Stimulated activated CD8-positive, alpha-beta memory T cell treated with anti-CD3 and anti-CD28 coated beads, Interleukin-2, amount 100 ng/mL, for 48 hours (primary cell): Measurements from ENCODE around the gene TEF.
"Not testable (repeated sequence)": the region's sequence is repeated elsewhere in the genome, so short reads cannot be mapped to it uniquely, and the experiment has no call there.

Source experiments
- DNase-seq, 2 donors: peaks; one replicate each; pipeline ENCODE4 v3.0.0-alpha.2; 2020; ENCODE audit warnings: low read depth in 2 of 2

TEF gene

DNA sequence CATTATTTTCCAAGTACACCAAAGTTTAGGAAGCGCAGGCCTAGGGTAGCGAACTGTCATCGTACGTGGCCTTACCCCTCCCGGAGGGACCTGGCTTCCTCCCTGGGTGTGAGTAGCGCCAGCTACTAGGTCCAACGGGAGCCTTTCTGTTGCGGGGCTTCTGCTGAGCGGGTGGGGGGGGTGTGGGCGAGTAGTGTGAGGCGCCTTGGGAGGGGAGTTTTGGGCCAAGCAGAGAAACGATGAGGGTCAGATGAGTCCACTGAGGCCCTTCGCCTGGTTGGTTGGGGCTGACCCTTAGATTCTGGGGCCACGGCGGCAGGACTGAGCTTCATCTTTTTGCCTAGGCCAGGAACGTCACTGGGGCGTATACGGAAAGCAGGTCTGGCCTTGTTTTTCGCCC lies 868 bp downstream of the TEF start:
- DNase-seq = no peak

DNA sequence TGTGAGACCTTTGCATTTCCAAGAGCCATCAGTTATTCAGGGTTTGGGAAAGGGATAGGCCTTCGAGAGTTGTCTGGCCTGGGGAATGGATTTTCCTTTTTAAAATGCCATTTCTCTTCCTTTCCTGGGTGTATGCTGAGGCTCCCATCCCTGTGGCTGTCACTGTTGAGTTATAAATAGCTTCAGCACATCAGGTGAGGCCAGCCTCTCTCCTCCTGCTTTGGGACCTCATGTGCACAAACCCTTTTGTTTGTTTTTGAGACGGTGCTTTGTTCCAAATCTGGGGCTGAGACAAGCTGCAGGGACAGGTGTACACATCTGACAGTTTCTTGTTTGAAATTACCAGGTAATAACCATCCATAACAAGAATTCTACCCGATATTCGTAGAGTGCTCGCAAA lies 1.3 kb downstream of the TEF start:
- no peak for DNase-seq

DNA sequence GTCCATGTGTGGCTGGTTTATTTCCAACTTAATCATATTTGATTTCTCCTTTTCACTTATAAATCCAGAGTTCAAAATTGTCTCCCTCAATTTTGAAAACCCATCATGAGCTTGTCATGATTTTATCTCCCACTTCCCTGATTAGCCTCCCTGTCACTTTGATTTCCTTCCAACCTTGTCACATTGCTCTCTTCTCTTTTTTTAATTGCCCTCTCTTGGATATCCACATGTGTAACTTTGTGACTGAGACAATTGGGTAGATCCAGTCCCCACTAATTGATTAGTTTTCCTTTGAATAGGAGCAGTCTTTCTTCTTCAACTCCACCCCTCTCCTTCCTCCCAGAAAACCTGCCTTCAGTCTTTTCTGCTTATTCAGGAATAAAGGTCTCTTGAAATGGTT lies 2.4 kb downstream of the TEF start:
- DNase-seq = no peak

DNA sequence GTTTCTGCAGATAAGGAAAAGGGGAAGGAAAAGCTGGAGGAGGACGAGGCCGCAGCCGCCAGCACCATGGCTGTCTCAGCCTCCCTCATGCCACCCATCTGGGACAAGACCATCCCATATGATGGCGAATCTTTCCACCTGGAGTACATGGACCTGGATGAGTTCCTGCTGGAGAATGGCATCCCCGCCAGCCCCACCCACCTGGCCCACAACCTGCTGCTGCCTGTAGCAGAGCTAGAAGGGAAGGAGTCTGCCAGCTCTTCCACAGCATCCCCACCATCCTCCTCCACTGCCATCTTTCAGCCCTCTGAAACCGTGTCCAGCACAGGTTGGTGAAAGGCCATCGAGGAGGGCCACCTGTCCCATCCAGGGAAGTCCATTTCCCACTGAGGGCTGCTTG lies 5.6 kb downstream of the TEF start:
- DNase-seq = no peak

DNA sequence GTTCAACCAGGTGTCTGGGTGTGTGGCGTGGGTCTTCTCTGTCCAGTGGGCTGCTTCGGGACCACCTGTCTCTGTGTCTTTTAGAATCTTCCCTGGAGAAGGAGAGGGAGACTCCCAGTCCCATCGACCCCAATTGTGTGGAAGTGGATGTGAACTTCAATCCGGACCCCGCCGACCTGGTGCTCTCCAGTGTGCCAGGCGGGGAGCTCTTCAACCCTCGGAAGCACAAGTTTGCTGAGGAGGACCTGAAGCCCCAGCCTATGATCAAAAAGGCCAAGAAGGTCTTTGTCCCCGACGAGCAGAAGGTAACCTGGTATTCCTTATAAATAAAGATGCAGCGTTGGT lies 12.2 kb downstream of the TEF start:
- DNase-seq = no peak

DNA sequence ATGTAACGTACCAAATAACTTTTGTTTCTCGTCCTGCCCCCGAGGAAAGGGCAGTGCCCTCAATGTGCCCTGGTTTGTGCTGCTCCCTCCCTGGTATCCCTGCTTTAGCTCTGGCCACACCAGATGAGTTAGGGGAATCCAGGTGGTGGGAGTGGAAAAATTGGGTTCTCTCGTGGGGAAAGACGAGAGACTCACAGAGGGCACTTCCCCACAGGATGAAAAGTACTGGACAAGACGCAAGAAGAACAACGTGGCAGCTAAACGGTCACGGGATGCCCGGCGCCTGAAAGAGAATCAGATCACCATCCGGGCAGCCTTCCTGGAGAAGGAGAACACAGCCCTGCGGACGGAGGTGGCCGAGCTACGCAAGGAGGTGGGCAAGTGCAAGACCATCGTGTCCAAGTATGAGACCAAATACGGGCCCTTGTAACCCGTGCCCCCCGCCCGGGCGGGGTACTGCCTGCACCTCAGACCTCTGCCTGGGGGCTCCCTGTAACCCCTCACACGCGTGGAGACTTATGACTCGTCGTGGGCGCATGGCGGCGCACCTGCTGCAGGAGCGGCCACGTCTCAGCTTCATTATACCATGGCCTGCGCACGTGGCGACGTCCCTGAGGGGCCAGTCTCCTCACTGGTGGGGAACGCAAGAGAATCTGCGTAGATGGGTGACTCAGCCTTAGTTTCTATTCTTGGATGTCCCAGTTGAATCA lies 13.9 kb downstream of the TEF start:
- DNase-seq = no peak

DNA sequence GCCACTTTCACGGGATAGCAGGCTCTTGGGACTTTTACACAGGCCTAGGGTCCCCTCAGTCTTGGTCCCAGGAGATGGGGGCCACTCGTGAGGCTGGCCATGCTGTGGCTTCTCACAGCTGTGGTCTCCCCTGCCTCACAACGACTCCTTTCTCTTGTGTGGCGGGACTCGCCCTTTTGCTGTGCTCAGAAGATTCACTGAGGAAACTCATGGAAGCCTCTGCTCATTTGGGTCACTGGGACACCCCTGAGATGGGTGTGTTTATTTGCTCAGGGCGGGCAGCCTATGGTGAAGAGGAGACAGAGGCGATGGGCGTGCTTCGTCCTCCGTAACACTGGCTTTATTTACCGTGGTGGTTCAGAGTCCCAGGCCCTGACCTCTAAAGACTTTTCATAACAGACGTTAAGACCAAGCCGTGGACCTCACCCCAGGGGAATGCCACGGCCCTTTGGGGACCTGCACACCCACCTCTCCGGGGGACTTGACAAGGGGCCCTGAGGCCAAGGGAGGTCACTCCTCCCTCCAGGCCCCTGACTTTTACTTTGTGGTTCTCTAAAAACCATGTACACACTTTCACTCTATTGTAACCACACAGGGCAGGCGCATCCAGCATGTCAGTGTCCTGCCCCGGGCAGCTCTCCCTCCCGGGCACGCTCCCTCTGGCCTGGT lies 15.5 kb downstream of the TEF start:
- no peak for DNase-seq

DNA sequence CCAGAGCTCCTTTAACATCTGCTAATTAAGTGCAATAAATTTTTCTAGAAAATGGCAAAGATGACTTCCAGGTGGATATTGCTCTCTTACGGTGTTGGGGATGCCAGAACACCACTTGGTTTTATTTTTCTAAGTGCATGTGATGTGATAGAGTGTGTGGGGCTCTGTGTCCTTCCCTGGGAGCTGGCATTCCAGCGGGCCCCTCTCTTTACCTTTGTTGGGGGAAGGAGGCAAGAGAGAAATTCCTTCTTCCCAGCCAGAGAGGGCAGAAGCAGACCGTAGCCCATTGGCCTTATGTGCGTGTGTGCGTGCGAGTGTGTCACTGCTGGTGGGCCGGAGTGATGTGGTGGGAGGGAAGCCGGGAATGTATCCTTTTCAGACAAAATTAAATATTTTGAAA lies 17.2 kb downstream of the TEF start:
- no peak for DNase-seq

DNA sequence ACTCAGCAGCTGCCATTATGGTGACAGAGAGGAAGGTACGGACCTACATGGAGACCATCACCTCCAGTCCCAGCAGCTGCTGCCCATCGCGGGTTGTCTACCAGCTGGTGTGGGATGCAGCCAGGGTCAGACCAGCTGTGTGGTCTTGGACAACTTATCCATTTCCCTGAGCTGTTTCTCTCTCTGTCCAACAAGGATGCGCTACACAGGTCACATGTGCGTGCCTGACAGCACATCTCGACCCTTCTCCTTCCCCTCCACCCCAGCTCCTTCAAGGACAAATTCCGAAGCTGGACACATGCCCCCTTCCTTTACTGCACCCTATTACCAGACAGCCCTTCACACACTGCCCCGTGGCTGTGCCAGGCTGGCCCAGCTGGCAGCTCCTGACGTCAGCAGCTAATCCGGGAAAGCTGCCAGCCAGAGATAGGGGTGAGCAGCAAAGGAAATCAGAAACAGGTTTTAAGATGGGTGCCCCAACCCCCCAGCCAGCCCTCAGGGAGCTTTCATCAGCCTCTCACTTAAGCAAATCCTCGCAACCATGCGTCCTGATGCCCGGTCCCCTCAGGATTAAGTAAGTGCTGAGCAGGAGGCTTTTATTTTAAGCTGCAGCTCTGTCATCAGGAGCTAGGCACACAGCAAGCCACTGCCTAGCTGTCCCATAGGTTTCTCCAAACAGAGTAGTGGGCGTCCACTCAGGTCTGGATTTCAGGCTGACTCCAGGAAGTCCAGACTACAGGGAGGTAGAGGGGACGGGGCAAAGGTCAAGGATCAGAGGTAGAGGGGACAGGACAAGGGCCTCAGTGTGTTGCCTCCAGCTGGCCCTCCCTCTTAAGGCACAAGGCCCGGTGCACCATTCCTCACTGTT lies 20.3 kb downstream of the TEF start:
- DNase-seq = no peak

DNA sequence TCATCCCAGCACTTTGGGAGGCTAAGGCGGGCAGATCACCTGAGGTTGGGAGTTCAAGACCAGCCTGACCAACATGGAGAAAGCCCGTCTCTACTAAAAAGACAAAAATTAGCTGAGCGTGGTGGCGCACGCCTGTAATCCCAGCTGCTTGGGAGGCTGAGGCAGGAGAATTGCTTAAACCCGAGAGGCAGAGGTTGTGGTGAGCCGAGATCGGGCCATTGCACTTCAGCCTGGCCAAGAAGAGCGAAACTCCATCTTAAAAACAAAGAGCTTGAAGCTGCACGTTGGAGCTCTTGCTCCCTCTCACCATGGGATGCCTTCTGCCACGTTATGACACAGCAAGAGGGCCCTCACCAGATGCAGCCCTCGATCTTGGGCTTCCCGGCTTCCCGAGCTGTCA lies 21.1 kb downstream of the TEF start:
- not testable (repeated sequence) for DNase-seq

DNA sequence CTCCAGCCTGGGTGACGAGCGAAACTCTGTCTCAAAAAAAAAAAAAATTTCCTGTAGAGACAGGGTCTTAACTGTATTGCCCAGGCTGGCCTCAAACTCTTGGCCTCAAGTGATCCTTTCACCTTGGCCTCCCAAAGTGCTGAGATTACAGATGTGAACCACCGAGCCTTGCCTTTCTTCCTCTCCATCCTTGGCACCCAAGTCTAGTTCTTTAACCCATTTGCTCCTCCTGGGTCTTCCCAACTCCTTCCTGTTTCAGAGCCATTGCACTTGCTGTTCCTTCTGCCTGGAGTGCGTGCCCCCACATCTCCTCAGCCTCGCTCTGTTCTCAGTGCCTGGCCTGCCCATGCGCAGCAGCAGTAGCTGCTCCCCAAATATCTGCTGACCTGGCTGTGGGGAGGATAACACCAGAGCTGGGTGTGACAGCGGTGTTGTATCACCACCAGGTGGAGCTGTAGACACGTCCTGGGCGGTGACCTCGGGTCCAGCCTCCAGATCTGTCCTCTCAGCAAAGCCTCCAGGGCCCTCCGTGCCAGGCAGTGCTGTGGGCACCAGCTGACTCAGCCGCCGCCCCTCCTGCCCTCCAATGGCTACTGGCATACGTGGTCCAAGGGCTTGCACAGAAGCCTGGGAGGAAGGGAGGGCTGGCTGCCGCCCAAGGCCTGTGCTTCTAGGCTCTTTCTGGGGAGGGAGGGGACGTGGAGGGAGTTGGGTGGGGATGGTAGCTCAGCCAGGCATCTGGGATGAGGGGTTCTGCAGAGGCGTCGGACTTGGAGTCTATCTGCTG lies 22.0 kb downstream of the TEF start:
- DNase-seq = peak; percentile 70 to 77

DNA sequence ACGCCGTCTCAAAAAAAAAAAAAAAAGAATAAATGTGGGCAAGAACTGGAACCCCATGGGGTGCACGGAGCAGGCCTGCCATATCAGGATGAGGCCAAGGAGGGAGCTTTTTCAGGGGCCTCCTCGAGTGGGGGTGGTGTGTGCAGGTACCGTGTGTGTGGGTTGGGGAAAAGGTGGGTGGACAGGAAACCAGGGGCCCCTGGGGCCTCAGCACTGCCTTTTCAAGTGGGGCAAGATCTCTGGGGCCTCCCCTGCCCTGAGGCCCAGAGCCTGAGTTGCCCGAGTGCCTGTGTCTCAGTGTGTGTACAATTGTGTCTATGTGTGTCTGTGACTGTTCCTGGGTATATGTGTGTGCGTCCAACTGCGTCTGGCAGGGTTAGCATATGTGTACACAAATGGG lies 23.8 kb downstream of the TEF start:
- peak; percentile 30 to 36 for DNase-seq

DNA sequence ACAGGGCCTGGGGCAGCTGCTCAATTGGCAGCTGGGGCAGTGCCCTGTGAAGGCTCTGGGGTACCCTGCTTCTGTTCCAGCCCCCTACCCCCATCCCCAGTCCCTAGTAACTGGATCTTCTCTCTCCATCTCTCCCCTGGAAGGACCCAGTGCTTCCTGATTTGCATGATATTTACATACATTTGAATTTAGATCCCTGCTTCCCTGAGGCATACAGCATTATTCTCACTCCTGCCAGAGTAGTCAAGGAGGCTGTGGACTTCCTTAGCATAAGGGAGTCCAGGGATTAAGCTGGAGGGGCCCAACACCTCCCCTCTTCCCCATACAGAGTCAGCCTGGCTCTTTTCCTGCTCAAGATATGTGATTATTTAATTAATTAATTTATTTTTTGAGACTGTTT lies 24.7 kb downstream of the TEF start:
- no peak for DNase-seq

DNA sequence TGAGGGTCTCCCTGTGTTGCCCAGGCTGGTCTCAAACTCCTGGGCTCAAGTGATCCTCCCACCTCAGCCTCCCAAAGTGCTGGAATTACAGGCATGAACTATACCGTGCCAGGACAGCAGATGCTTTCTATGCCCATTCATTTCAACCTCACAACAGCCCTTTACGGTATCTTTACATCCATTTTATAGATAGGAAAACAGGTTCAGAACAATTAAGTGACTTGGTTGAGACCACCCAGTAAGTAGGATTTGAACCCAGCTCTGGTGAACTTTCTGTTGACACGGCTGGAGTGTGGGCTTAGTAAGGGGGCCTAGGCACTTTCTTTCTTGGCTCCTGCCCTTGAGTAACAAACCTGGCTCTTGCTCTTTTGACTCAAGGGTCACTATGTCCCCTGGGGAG lies 25.7 kb downstream of the TEF start:
- DNase-seq = no peak

DNA sequence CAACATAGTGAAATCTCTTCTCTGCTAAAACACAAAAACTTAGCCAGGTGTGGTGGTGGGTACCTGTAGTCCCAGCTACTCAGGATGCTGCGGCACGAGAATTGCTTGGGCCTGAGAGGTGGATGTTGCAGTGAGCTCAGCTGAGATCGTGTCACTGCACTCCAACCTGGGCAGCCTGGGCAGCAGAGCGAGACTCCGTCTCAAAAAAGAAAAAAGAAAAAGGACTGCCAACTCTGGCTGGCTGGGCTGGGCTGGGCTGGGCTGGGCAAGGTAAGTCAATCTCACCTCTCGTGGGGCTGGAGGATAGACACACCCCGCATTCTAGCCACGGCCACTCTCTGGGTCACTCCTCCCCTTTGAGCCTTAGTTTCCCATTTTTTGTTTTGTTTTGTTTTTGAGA lies 26.9 kb downstream of the TEF start:
- no peak for DNase-seq

DNA sequence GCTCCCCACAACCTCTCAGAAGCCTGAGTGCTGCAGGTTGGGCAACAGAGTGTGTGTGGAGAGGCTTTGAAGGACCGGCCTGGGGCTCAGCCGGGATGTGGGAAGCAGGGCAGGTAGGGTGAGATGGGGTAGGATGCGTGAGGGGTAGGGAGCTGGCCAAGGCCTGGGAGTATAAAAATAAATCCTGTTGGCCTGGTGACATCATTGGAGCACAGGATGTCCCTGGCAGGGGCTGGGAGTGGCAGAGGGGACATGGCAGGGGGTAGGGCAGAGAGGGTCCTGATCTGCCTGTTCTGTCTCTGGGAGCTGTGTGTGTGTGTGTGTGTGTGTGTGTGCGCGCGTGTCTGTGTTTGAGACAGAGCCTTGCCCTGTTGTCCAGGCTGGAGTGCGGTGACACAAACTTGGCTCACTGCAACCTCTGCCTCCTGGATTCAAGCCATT lies 28.6 kb downstream of the TEF start:
- no peak for DNase-seq

DNA sequence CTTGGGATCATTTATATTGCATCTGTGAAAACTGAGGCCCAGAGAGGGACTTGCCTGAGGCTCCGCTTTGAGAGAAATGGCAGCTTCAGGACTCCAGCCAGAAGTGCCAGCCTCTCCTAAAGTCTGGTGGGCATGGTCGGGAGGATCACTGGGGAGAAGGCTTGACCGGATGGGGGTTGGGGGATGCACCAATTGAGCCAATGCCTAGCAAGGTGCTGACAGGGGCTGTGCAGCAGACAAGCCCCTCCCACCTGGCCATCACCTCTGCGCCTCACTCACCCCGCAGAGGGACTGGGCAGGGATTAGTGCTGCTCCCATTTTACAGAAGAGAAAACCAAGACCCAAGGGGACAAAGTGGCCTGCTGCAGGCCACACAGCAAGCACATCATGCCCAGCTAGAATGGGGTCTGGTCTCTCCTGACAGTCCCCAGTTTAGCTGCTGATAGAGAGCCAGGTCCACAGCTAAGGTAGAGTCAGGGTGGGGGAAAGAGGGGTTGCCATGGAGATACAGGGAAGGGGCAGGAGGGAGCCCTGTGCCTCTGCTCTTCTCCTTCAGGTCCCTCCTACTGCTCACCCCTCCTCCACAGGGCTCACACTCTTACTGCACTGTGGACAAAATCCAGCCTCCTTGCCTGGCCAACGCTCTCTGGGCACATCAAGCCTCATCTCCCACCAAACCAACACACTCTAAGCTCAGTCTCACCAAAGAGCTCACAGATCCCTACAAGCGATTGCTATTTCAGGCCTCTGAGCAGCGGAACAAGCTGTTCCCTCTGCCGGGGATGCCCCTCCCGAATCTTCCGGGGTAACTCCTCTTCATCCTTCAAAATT lies 29.5 kb downstream of the TEF start:
- no peak for DNase-seq

DNA sequence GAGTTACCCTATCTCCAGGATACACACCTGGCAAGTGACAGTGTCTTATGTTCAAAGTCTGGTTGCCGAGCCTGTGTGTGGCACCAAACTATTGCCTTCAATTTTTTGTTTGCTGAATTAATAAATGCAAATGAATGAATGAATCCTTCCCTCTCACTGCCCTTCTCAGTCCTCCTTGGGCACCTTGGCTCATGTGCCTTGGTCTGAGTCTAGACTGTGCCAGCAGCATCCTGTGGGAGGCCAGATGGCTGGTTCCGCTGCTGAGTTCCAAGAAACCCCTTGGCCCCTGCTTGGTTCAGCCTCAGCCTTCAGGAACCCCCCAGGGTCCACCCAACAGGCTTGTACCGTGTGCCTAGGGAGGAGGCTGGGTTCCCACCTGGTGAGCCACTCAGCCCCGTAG lies 33.8 kb downstream of the TEF start:
- no peak for DNase-seq

DNA sequence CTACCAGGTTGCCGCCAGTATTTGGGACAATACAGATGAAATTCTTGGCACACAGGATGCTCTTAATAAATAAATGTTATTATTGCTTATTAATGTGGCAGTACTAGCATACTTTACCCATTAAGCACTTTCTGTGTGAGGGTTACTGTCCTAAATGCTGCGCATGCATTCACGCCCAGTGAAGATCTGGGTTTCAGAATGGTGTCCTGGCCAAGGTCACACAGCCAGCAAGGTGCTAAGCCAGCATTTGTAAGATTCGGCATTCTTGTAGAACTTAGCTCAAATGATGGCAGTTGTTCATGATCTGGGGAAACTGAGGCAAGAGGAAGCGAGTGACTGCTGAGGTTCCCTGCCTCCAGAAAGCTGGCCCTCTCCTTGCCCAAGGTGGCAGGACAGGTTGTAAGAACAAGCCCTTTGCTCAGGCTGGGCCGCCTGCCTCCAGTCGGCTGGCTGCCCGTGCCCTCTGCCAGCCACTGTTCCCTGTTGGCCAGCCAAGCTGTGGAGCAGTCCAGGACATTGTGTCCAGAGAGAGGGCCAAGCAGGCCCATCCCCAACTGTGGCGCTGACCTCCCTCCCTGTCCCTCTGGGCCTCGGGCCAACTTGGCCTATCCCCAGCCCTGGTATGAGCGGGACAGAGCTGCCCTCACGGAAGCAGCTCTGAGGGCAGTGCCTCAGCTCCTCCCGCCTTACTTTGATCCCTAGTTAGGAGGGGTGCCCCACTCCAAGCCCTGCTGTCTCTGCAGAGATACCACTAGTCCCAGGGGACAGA lies 36.1 kb downstream of the TEF start:
- DNase-seq = no peak

DNA sequence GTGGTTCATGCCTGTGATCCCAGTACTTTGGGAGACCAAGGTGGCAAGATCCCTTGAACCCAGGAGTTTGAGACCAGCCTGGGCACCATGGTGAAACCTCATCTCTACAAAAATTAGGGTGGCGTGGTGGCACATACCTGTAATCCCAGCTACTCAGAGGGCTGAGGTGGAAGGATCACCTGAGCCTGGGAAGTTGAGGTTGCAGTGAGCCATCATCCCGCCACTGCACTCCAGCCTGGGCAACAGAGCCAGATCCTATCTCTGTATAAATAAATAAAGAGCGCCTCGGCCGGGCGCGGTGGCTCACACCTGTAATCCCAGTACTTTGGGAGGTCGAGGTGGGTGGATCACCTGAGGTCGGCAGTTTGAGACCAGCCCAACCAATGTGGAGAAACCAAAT lies 37.0 kb downstream of the TEF start:
- no peak for DNase-seq
